ENCODE results near the gene PPP1R37. TPM values are rescaled to one million over a fixed set of nuclear protein-coding genes. Genes with fewer than 3 reads are reported as not detected.
A peak's percentile ranks its signal among the peaks of the same experiment; 100 is the strongest.
"Not testable (repeated sequence)": the region's sequence is repeated elsewhere in the genome, so short reads cannot be mapped to it uniquely, and the experiment has no call there.

Gene PPP1R37
- total RNA-seq, 2 experiments from 2014 or later: 28.3 to 29.2 TPM

DNA sequence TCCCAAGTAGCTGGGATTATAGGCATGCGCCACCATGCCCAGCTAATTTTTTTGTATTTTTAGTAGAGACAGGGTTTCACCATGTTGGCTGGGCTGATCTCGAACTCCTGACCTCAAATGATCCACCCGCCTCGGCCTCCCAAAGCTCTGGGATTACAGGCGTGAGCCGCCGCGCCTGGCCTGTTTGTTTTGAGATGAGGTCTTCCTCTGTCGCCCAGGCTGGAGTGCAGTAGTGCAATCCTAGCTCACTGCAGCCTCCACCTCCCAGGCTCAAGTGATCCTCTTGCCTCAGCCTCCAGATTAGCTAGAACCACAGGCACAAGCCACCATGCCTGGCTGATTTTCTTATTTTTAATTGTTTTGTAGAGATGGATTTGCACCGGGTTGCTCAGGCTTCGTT is 13.4 kb downstream of the PPP1R37 start:
- peaks cover 46% of the 10 kb centered on the region for H3K4me1 Mint-ChIP-seq (ENCODE audit: low read depth)

DNA sequence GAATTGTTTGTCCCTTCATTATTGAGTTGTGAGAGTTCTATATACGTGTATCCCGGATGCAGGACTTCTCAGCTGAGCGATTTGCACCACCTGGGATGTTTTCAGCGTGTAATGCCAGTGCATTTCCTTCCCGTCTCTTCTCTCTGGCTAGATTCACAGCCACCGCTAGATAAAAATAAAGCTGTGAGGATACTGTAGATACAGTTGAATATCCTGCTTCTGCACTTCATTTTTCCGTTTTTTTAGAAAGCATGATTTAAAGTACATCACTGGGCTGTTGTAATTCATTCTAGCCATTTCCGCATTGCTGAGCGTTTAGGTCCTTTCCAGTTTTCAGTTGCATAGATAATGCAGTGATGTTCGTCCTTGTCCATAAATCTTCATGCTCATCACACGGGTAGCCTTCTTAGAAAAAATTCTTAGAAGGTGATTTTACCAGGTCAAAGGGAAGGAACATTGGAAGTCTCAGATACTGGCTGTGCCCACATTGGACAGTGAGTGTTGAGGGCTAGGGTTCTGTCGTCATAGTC is 14.7 kb downstream of the PPP1R37 start:
- Mint-ChIP-seq H3K27me3 (ENCODE audit: low read depth) (no peaks in the 10 kb centered on the region), H3K36me3 (ENCODE audit: low read depth) (peaks cover 3% of the 10 kb centered on the region), H3K9me3 (ENCODE audit: insufficient read depth) (no peaks in the 10 kb centered on the region), H3K27ac (no peak overlapping the region), H3K4me3 (no peak overlapping the region), H3K4me1 (ENCODE audit: low read depth) (peaks cover 38% of the 10 kb centered on the region)
- ChIA-PET CTCF (no interaction called here), POLR2A (interaction anchor here (1.0 kb wide), 1 partner anchor 10 kb away, joined by 3 read pairs; no protein-coding TSS in a partner anchor)
- DNase-seq (no peak), ATAC-seq (no peak)

More for the DNA sequence above, 13.4 kb downstream of the PPP1R37 start:
- H3K9me3 Mint-ChIP-seq (ENCODE audit: insufficient read depth); H3K27ac Mint-ChIP-seq; ATAC-seq; DNase-seq; H3K27me3 Mint-ChIP-seq (ENCODE audit: low read depth); H3K36me3 Mint-ChIP-seq (ENCODE audit: low read depth); H3K4me3 Mint-ChIP-seq; POLR2A ChIA-PET: not testable (repeated sequence)
- CTCF ChIA-PET: interaction anchor here (1.2 kb wide), 1 partner anchor 19 kb away, joined by 3 read pairs; no protein-coding TSS in a partner anchor

- no peak for DNase-seq
- H3K9me3 Mint-ChIP-seq (ENCODE audit: insufficient read depth): no peaks in the 10 kb centered on the region
- H3K27ac Mint-ChIP-seq: no peak overlapping the region
- H3K27me3 Mint-ChIP-seq (ENCODE audit: low read depth): no peaks in the 10 kb centered on the region
- H3K36me3 Mint-ChIP-seq (ENCODE audit: low read depth): no peaks in the 10 kb centered on the region
- ChIA-PET CTCF (interaction anchor here (0.7 kb wide), 1 partner anchor 14 kb away, joined by 4 read pairs; no protein-coding TSS in a partner anchor), POLR2A (no interaction called here)
- peaks cover 21% of the 10 kb centered on the region for H3K4me1 Mint-ChIP-seq (ENCODE audit: low read depth)
- H3K4me3 Mint-ChIP-seq: no peak overlapping the region
- ATAC-seq: no peak
These were observed 17.9 kb downstream of the PPP1R37 start for GRCh38 chr19:45110851-45111266.

- H3K4me1 Mint-ChIP-seq (ENCODE audit: low read depth): peaks cover 35% of the 10 kb centered on the region
- DNase-seq: no peak
- CTCF ChIA-PET: interaction anchor here (1.5 to 1.9 kb wide), 2 partner anchors 9 to 13 kb away, joined by 3 to 7 read pairs; no protein-coding TSS in a partner anchor
- no peaks in the 10 kb centered on the region for H3K9me3 Mint-ChIP-seq (ENCODE audit: insufficient read depth)
- no peak for ATAC-seq
- H3K27ac Mint-ChIP-seq: no peak overlapping the region
- no peaks in the 10 kb centered on the region for H3K36me3 Mint-ChIP-seq (ENCODE audit: low read depth)
- H3K4me3 Mint-ChIP-seq: no peak overlapping the region
- POLR2A ChIA-PET: no interaction called here
- no peaks in the 10 kb centered on the region for H3K27me3 Mint-ChIP-seq (ENCODE audit: low read depth)
These were observed 19.3 kb downstream of the PPP1R37 start for GRCh38 chr19:45112111-45112827.

GRCh38 chr19:45113628-45114027 is 20.6 kb downstream of the PPP1R37 start:
- no peaks in the 10 kb centered on the region for H3K36me3 Mint-ChIP-seq (ENCODE audit: low read depth)
- H3K9me3 Mint-ChIP-seq (ENCODE audit: insufficient read depth): no peaks in the 10 kb centered on the region
- no peak for ATAC-seq
- no peak for DNase-seq
- ChIA-PET CTCF (interaction anchor here (1.5 to 1.9 kb wide), 2 partner anchors 11 kb away, joined by 3 to 7 read pairs; no protein-coding TSS in a partner anchor), POLR2A (no interaction called here)
- no peak overlapping the region for H3K4me3 Mint-ChIP-seq
- peaks cover 49% of the 10 kb centered on the region for H3K4me1 Mint-ChIP-seq (ENCODE audit: low read depth)
- no peaks in the 10 kb centered on the region for H3K27me3 Mint-ChIP-seq (ENCODE audit: low read depth)
- H3K27ac Mint-ChIP-seq: no peak overlapping the region

DNA sequence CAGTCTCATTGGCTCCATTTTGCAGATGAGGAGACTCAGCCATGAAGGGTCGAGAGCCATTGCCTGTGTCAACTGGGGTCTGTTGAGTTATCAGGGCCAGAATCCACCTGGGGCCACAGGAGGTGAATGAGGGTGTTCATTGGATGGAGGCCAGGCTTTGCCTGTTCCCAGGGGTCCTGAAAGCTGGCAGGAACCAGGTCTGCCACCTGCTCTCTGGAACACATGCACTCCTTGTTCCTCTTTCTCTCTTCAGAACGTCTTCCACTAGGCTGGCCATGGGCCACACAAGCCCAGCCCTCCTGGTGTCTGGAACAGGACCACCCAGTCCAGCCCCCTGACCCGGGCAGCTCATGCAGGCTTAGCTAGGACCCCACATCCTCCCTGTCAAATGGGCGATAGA is 21.1 kb downstream of the PPP1R37 start:
- Mint-ChIP-seq H3K4me3 (no peak overlapping the region), H3K27me3 (ENCODE audit: low read depth) (no peaks in the 10 kb centered on the region), H3K4me1 (ENCODE audit: low read depth) (peaks cover 52% of the 10 kb centered on the region), H3K36me3 (ENCODE audit: low read depth) (no peaks in the 10 kb centered on the region), H3K27ac (no peak overlapping the region), H3K9me3 (ENCODE audit: insufficient read depth) (no peaks in the 10 kb centered on the region)
- ChIA-PET POLR2A (no interaction called here), CTCF (no interaction called here)
- no peak for DNase-seq
- no peak for ATAC-seq

DNA sequence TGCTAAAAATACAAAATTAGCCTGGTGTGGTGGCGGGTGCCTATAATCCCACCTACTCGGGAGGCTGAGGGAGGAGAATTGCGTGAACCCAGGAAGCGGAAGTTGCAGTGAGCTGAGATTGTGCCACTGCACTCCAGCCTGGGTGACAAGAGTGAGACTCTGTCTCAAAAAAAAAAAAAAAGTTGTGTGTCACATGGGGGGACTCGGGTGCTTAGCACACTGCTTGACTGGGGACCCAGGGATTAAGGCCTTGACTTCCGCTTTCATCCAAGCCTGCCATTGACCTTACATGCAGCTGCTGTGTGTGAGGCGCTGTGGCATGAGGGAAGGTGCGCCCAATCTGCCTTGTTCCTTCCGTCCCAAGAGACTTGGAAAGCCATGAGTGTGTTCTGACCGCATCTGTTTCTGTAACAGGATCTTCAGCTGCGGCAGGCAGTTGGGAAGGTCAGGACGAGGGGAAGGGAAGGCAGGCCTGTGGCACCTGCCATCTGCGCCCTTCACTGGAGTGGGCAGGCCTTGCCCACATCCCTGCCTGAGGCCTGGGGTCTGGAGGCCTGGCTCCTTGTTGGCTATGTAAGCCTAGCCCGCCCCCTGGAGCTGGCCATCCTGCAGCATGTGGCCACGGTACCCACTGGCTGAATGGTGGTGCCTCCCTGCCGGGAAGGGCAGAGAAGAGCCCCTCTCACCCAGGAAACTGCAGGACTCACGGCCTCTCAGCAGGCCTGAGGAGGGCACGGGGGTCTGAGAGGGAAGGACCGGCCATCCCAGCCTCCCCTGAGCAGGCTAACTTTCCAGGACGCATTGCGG is 23.0 kb downstream of the PPP1R37 start:
- DNase-seq (no peak), ATAC-seq (no peak)
- ChIA-PET POLR2A (interaction anchor here (0.9 kb wide), 1 partner anchor 13 kb away, joined by 3 read pairs; no protein-coding TSS in a partner anchor), CTCF (no interaction called here)
- no peak overlapping the region for H3K27ac Mint-ChIP-seq
- no peaks in the 10 kb centered on the region for H3K27me3 Mint-ChIP-seq (ENCODE audit: low read depth)
- H3K4me1 Mint-ChIP-seq (ENCODE audit: low read depth): peaks cover 59% of the 10 kb centered on the region
- no peak overlapping the region for H3K4me3 Mint-ChIP-seq
- no peaks in the 10 kb centered on the region for H3K9me3 Mint-ChIP-seq (ENCODE audit: insufficient read depth)
- H3K36me3 Mint-ChIP-seq (ENCODE audit: low read depth): peaks cover 5% of the 10 kb centered on the region

DNA sequence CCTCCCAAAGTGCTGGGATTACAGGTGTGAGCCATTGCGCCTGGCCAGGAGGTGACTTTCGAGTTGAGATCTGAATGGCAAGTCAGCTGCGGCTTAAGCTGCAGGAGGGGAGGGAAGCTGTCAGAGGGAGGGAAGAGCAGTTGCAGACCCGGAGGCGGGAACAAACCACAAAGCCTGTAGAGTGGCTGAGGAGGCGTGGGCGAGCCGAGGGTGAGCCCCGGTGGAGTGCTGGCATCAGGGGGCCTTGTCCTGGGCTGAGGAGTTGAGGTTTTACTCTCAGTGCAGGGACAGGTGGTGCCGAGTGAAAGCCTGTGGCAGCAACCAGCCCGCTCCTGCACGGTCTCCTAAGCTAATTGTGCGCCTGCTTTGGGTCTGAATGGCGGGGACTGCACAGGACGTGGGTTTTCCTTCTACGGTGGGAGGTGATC is 24.2 kb downstream of the PPP1R37 start:
- ChIA-PET CTCF (interaction anchor here (1.0 to 1.6 kb wide), 4 partner anchors 9 to 70 kb away, joined by 3 to 16 read pairs (median 7); partner anchors contain the start of gene PPP1R37), POLR2A (interaction anchor here (1.4 kb wide), 1 partner anchor 25 kb away, joined by 5 read pairs; no protein-coding TSS in a partner anchor)
- ATAC-seq: peak; percentile 56
- Mint-ChIP-seq H3K27ac (peak overlapping the region; percentile 86), H3K4me3 (peak overlapping the region; percentile 48), H3K36me3 (ENCODE audit: low read depth) (peaks cover 5% of the 10 kb centered on the region), H3K9me3 (ENCODE audit: insufficient read depth) (no peaks in the 10 kb centered on the region), H3K4me1 (ENCODE audit: low read depth) (peaks cover 71% of the 10 kb centered on the region), H3K27me3 (ENCODE audit: low read depth) (no peaks in the 10 kb centered on the region)
- peak; percentile 63 for DNase-seq

DNA sequence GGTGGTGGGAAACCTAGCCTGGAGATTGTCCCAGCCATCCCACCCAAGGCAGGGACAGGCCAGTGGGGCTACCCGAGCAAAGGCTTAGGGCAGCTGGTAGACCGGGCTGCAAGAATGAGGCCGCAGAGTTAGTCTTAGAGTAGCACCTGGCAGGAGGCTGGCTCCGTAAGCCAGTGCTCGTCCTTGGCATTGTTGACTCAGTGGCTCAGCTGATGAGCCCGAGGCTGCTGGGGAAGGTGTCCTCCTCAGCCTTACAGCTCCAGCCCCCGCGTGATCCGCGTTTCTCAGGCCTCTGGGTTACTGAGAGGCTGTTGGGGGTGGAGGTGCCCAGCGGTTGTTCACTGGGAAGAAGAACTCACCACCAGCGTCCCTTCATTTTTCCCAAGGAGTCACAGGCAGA is 24.7 kb downstream of the PPP1R37 start:
- H3K27me3 Mint-ChIP-seq (ENCODE audit: low read depth): no peaks in the 10 kb centered on the region
- H3K4me1 Mint-ChIP-seq (ENCODE audit: low read depth): peaks cover 76% of the 10 kb centered on the region
- ChIA-PET CTCF (interaction anchor here (0.9 to 1.6 kb wide), 5 partner anchors 8 to 69 kb away, joined by 3 to 16 read pairs (median 6); partner anchors contain the start of gene PPP1R37), POLR2A (interaction anchor here (0.9 to 1.4 kb wide), 3 partner anchors 10 to 28 kb away, joined by 3 to 5 read pairs (median 4); no protein-coding TSS in a partner anchor)
- no peaks in the 10 kb centered on the region for H3K9me3 Mint-ChIP-seq (ENCODE audit: insufficient read depth)
- H3K4me3 Mint-ChIP-seq: no peak overlapping the region
- H3K36me3 Mint-ChIP-seq (ENCODE audit: low read depth): peaks cover 5% of the 10 kb centered on the region
- no peak for DNase-seq
- peak; percentile 2 for ATAC-seq
- H3K27ac Mint-ChIP-seq: peak overlapping the region; percentile 86

- CTCF ChIA-PET: interaction anchor here (0.9 to 1.6 kb wide), 6 partner anchors 8 to 69 kb away, joined by 3 to 16 read pairs (median 6); partner anchors contain the start of genes BLOC1S3 and TRAPPC6A
- no peak overlapping the region for H3K4me3 Mint-ChIP-seq
These were observed 25.1 kb downstream of the PPP1R37 start for GRCh38 chr19:45118106-45118505.

More at GRCh38 chr19:45118106-45118505, 25.1 kb downstream of the PPP1R37 start:
- H3K4me1 Mint-ChIP-seq (ENCODE audit: low read depth): peaks cover 80% of the 10 kb centered on the region
- H3K27ac Mint-ChIP-seq: peak overlapping the region; percentile 86
- no peaks in the 10 kb centered on the region for H3K9me3 Mint-ChIP-seq (ENCODE audit: insufficient read depth)
- peaks cover 5% of the 10 kb centered on the region for H3K36me3 Mint-ChIP-seq (ENCODE audit: low read depth)
- DNase-seq (no peak), ATAC-seq (no peak)
- POLR2A ChIA-PET: interaction anchor here (0.9 to 1.4 kb wide), 3 partner anchors 10 to 28 kb away, joined by 3 to 5 read pairs (median 4); no protein-coding TSS in a partner anchor
- H3K27me3 Mint-ChIP-seq (ENCODE audit: low read depth): no peaks in the 10 kb centered on the region

All from activated CD8-positive, alpha-beta T cell treated with anti-CD3 and anti-CD28 coated beads, Interleukin-2, amount 10 ng/mL, durations not matched to agents 7 days and 5 days (primary cell).